Naive thymus-derived CD8-positive, alpha-beta T cell (primary cell): ENCODE data around the gene ZNF280B. TPM values are rescaled to one million over a fixed set of nuclear protein-coding genes. Genes with fewer than 3 reads are reported as not detected.
A peak's percentile ranks its signal among the peaks of the same experiment; 100 is the strongest.
"Not testable (repeated sequence)": the region's sequence is repeated elsewhere in the genome, so short reads cannot be mapped to it uniquely, and the experiment has no call there.

Experiments used
- ATAC-seq, 2 donors: fragments of 150-1000 bp; cut with Tn5 transposase in 1 of 2; sonication (Bioruptor Pico), chemical (Tn5 transposase) in 1 of 2; 1 replicate in 1 of 2; 2 replicates in 1 of 2; pipeline ENCODE4 v1.10.0; 2021; ENCODE audit warnings: mild to moderate bottlenecking in 2 of 2, moderate library complexity in 2 of 2
- POLR2A ChIA-PET: fragments of 350-600 bp; sonication (Branson Sonifier 250); formaldehyde crosslinking; loops from one replicate; lab custom pipeline; 2021; ENCODE audit warnings: antibody characterized with exemption; lab: Charles Lee
- DNase-seq, 10 donors: peaks; one replicate each; pipeline versions ENCODE4 v3.0.0 to v3.0.0-alpha.2; 2020 to 2022
- H3K27ac Mint-ChIP-seq, 10 donors: one replicate each; pipeline ENCODE4 v1.8.0; 2020 to 2022; ENCODE audit warnings: mild to moderate bottlenecking in 10 of 10, mixed read lengths in 10 of 10, moderate library complexity in 4 of 10, inconsistent platforms in 1 of 10
- H3K27me3 Mint-ChIP-seq, 5 donors: one replicate each; pipeline ENCODE4 v1.8.0; 2021 to 2022; ENCODE audit warnings: mixed read lengths in 5 of 5
- H3K36me3 Mint-ChIP-seq, 3 donors: one replicate each; pipeline ENCODE4 v1.8.0; 2020 to 2022; ENCODE audit warnings: mixed read lengths in 3 of 3, mild to moderate bottlenecking in 2 of 3, inconsistent platforms in 1 of 3
- H3K4me1 Mint-ChIP-seq, 4 donors: one replicate each; pipeline ENCODE4 v1.8.0; 2021 to 2022; ENCODE audit warnings: mixed read lengths in 4 of 4
- H3K4me3 Mint-ChIP-seq, 10 donors: one replicate each; pipeline ENCODE4 v1.8.0; 2020 to 2022; ENCODE audit warnings: mild to moderate bottlenecking in 10 of 10, mixed read lengths in 10 of 10, moderate library complexity in 6 of 10, inconsistent platforms in 1 of 10
- H3K9me3 Mint-ChIP-seq, 9 donors: one replicate each; pipeline ENCODE4 v1.8.0; 2020 to 2022; ENCODE audit warnings: mixed read lengths in 9 of 9, mild to moderate bottlenecking in 3 of 9, inconsistent platforms in 1 of 9, moderate library complexity in 1 of 9
- polyA plus RNA-seq, 3 donors: library from polyadenylated mRNA; unstranded; fragments of 300-500 nt; fragmentation: Illumina TruSeq; gene quantifications; one replicate each; pipeline ENCODE4 v1.2.3, GENCODE V29; 2021
- total RNA-seq, 8 experiments: library from RNA in 2 of 8; stranded (reverse) in 2 of 8; gene quantifications; one replicate each; pipeline ENCODE4 v1.2.3 and lab custom pipeline; 2021 to 2026

The ZNF280B gene
- total and polyA plus RNA-seq, 5 experiments from 2014 or later: 2.1 to 3.0 (median 2.4) TPM

- Mint-ChIP-seq H3K27me3 (peaks cover 0 to 11% (median 2%) of the 10 kb centered on the region in 5 donors), H3K27ac (peak overlapping the region in 1 of 10 donors; percentile 13)
- DNase-seq, POLR2A ChIA-PET, H3K4me3 Mint-ChIP-seq, ATAC-seq, H3K36me3 Mint-ChIP-seq, H3K9me3 Mint-ChIP-seq, H3K4me1 Mint-ChIP-seq: not testable (repeated sequence)
Observed at GRCh38 chr22:22532547-22533071, 24.1 kb upstream of the ZNF280B start.

DNA sequence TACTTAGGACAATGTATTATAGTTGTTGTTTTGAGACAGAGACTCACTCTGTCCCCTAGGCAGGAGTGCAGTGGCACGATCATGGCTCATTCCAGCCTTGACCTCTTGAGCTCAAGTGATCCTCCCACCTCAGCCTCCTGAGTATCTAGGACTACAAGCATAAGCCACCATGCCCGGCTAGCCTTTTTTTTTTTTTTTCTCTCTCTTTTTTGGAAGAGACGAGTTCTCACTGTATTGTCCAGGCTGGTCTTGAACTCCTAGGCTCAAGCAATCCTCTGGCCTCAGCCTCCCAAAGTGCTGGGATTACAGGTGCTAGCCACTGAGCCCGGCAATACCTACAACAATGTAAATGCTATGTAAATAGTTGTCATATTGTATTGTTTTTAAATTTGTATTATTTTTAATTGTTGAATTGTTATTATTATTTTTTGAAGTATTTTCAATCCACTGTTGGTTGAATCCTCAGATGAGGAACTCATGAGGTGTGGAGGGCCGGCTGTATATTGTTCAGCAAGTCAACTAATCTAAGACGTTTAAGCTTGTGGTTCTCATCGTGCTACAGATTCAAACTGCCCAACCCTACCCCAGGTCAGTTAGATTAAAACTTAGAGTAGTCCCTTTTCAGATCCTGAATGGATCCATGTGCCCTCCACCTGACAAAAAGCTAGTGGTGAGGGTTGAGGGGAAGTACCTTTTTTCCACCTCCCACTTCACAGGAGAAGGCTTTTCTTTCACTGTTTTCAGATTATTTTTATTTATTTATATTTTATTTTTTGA lies 23.4 kb upstream of the ZNF280B start:
- POLR2A ChIA-PET: no interaction called here
- Mint-ChIP-seq H3K4me1 (no peaks in the 10 kb centered on the region), H3K27me3 (peaks cover 0 to 10% (median 2%) of the 10 kb centered on the region in 5 donors), H3K27ac (no peak overlapping the region), H3K4me3 (no peak overlapping the region), H3K9me3 (no peaks in the 10 kb centered on the region), H3K36me3 (no peaks in the 10 kb centered on the region)
- ATAC-seq (no peak), DNase-seq (no peak)

- H3K27ac Mint-ChIP-seq: no peak overlapping the region
- no peaks in the 10 kb centered on the region for H3K36me3 Mint-ChIP-seq
- POLR2A ChIA-PET: no interaction called here
- ATAC-seq (no peak), DNase-seq (no peak)
- no peaks in the 10 kb centered on the region for H3K4me1 Mint-ChIP-seq
- no peak overlapping the region for H3K4me3 Mint-ChIP-seq
- H3K9me3 Mint-ChIP-seq: no peaks in the 10 kb centered on the region
- peaks cover 3 to 15% (median 10%) of the 10 kb centered on the region in 5 donors for H3K27me3 Mint-ChIP-seq
Observed at GRCh38 chr22:22528780-22529179, 20.2 kb upstream of the ZNF280B start.

GRCh38 chr22:22527312-22527711 lies 18.8 kb upstream of the ZNF280B start:
- Mint-ChIP-seq H3K4me1 (no peaks in the 10 kb centered on the region), H3K4me3 (no peak overlapping the region), H3K36me3 (no peaks in the 10 kb centered on the region), H3K27me3 (peaks cover 8 to 21% (median 15%) of the 10 kb centered on the region in 5 donors), H3K9me3 (no peaks in the 10 kb centered on the region), H3K27ac (no peak overlapping the region)
- no peak for DNase-seq
- POLR2A ChIA-PET: no interaction called here
- ATAC-seq: no peak

DNA sequence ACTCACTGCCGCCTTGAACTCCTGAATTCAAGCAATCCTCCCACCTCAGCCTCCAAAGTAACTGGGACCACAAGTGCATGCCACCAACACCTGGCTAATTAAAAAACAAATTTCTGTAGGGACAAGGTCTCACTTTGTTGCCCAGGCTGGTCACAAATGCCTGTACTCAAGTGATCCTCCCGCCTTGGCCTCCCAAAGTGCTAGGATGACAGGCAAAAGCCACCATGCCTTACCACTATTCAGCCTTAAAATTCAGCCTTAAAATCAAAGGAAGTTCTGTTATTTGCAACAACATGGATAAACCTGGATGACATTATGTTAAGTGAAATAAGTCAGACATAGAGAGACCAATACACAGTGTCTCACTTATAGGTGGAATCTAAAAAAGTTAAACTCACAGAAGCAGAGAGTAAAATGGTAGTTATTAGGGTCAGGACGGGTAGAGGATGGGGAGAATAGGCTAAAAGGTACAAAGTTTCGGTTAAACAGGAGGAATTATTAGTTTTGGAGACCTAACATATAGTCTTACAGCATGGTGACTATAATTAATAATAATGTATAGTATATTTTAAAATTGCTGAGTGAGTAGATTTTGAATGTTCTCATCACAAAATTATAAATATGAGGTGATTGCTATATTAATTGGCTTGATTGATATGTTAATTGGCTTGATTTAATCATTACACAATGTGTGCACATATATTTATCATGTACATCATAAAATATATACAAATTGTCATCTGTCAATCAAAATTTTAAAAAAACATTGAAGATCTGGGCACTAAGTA lies 17.8 kb upstream of the ZNF280B start:
- POLR2A ChIA-PET: no interaction called here
- H3K4me1 Mint-ChIP-seq: no peaks in the 10 kb centered on the region
- H3K36me3 Mint-ChIP-seq: no peaks in the 10 kb centered on the region
- H3K27ac Mint-ChIP-seq: no peak overlapping the region
- H3K27me3 Mint-ChIP-seq: peaks cover 8 to 21% (median 15%) of the 10 kb centered on the region in 5 donors
- no peak for DNase-seq
- H3K4me3 Mint-ChIP-seq: no peak overlapping the region
- H3K9me3 Mint-ChIP-seq: no peaks in the 10 kb centered on the region
- no peak for ATAC-seq

GRCh38 chr22:22523494-22523893 lies 15.0 kb upstream of the ZNF280B start:
- no peaks in the 10 kb centered on the region for H3K9me3 Mint-ChIP-seq
- ATAC-seq (no peak), DNase-seq (no peak)
- peaks cover 12 to 27% (median 21%) of the 10 kb centered on the region in 5 donors for H3K27me3 Mint-ChIP-seq
- H3K27ac Mint-ChIP-seq: no peak overlapping the region
- no peak overlapping the region for H3K4me3 Mint-ChIP-seq
- H3K4me1 Mint-ChIP-seq: no peaks in the 10 kb centered on the region
- POLR2A ChIA-PET: no interaction called here
- H3K36me3 Mint-ChIP-seq: no peaks in the 10 kb centered on the region

DNA sequence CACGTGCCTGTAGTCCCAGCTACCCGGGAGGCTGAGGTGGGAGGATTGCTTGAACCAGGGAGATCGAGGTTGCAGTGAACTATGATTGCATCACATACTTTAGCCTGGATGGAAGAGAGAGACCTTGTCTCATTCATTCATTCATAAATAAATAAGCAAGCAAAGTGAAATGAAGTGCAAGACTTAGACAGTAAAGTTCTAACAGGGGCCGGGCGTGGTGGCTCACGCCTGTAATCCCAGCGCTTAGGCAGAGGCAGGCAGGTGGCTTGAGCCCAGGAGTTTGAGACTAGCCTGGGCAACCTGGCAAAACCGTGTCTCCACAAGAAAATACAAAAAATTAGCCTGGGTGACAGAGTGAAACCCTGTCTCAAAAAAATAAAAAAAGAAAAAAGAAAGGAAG lies 13.1 kb upstream of the ZNF280B start:
- no peaks in the 10 kb centered on the region for H3K36me3 Mint-ChIP-seq
- H3K4me3 Mint-ChIP-seq: no peak overlapping the region
- H3K27ac Mint-ChIP-seq: peak overlapping the region in 1 of 10 donors; percentile 63
- POLR2A ChIA-PET: no interaction called here
- no peaks in the 10 kb centered on the region for H3K9me3 Mint-ChIP-seq
- peaks cover 15 to 28% (median 19%) of the 10 kb centered on the region in 5 donors for H3K27me3 Mint-ChIP-seq
- DNase-seq (no peak), ATAC-seq (no peak)
- no peaks in the 10 kb centered on the region for H3K4me1 Mint-ChIP-seq

DNA sequence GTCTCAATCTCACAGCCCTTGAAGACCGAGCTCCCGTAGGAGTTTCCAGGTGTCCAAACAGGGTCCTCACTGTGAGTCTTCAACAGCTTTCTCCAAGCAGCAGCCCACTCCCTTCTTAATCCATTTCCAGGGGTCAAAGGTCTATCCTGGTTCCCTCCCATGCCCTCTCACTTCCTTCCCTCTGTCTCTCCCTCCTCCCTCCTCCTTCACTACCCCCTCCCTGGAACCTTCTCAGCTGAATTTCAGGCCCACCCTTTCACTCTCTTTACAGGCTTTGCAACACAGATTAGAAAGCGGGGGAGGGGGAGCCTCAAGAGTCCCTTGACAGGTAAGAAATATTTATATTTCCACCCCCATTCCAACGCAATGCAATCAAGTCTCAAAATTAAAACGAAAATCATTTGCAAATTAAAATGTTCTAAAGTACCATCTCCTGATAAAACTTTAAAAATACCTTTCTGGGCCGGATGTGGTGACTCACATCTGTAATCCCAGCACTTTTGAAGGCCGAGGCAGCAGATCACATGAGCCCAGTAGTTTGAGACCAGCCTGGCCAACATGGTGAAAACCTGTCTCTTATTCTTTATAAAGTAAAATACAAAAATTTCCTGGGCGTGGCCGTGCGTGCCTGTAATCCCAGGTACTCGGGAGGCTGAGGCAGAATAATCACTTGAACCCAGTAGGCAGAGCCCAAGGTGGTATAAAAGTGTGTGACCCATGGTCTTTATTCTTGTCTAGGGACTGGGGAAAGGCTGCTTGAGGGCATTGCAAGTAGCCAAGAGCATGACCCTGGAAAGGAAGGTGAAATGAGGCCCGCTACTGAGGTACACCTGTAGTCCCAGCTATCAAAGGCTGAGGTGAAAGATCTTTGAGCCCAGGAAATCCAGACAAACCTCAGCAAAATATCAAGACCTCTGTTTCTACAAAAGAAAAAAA lies 12.4 kb upstream of the ZNF280B start:
- peak overlapping the region in 1 of 10 donors; percentile 10 for H3K27ac Mint-ChIP-seq
- H3K4me3 Mint-ChIP-seq: no peak overlapping the region
- ATAC-seq (no peak), DNase-seq (no peak)
- H3K27me3 Mint-ChIP-seq: peaks cover 21 to 35% (median 21%) of the 10 kb centered on the region in 5 donors
- no peaks in the 10 kb centered on the region for H3K9me3 Mint-ChIP-seq
- POLR2A ChIA-PET: no interaction called here
- H3K4me1 Mint-ChIP-seq: no peaks in the 10 kb centered on the region
- H3K36me3 Mint-ChIP-seq: no peaks in the 10 kb centered on the region

DNA sequence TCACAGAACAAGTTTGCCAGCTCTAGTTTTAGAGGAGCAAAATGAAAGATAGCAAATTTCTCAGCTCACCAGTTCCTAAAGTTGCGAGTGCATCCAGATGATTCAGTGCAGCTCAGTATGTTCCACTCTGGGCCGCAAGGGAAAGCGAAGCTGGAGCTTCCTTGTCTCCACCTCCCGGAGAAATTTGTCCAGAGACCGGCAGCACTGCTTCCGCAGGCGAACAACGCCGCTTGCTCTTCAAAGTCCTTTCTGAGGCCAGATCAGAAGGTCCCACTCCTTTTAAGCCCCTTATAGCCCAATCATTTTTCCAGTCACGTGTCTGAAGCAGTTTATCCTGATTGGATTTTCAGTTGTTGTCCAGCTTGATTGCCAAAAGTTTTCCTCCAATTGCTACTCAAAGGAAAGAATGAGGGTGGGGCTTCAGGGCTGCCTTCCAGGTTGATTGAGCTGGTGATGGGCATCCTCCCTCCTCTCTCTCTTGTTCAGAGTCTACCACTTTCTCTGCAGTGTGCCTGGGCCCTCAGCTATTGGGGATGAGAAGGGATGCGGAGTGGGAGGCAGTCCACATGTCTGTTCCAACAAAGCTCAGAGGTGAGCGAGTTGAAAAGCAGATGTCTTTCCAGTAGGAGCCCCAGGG lies 11.6 kb upstream of the ZNF280B start, which contains the start of gene ZNF280A:
Gene ZNF280A (minus strand): TSS at position 251 of the 637 bp plus-strand sequence. CDS start 4,640 bp downstream, outside the sequence.
- ATAC-seq: no peak
- POLR2A ChIA-PET: no interaction called here
- peaks cover 19 to 35% (median 22%) of the 10 kb centered on the region in 5 donors for H3K27me3 Mint-ChIP-seq
- H3K27ac Mint-ChIP-seq: peak within 1 kb of the TSS in 2 of 10 donors; percentile 10 to 13
- no peak within 1 kb of the TSS for H3K4me3 Mint-ChIP-seq
- no peaks in the 10 kb centered on the region for H3K4me1 Mint-ChIP-seq
- no peaks in the 10 kb centered on the region for H3K36me3 Mint-ChIP-seq
- no peak for DNase-seq
- no peaks in the 10 kb centered on the region for H3K9me3 Mint-ChIP-seq

DNA sequence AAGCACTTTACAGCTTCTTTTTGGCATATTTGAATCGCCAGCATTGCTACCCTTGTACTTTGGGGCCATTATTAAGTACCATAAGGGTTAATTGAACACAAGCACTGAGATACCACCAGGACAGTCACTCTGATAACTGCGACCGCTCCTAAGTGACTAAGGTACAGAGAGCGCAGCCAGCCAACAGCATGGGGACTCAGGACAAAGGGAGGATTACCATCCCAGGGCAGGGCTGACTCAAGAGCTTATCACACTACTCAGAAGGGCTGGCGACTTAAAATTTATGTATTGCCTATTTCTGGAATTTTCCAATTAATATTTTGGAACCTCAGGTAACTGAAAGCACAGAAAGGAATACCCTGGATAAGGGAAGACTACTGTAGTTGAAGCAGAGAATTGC lies 11.0 kb upstream of the ZNF280B start:
- Mint-ChIP-seq H3K27me3 (peaks cover 21 to 39% (median 28%) of the 10 kb centered on the region in 5 donors), H3K27ac (no peak overlapping the region), H3K4me3 (no peak overlapping the region), H3K36me3 (no peaks in the 10 kb centered on the region), H3K9me3 (no peaks in the 10 kb centered on the region), H3K4me1 (no peaks in the 10 kb centered on the region)
- no peak for ATAC-seq
- no peak for DNase-seq
- POLR2A ChIA-PET: no interaction called here

- no peak overlapping the region for H3K4me3 Mint-ChIP-seq
- peaks cover 21 to 28% (median 27%) of the 10 kb centered on the region in 5 donors for H3K27me3 Mint-ChIP-seq
- H3K36me3 Mint-ChIP-seq: no peaks in the 10 kb centered on the region
- no peak for DNase-seq
- H3K27ac Mint-ChIP-seq: no peak overlapping the region
- POLR2A ChIA-PET: no interaction called here
- H3K4me1 Mint-ChIP-seq: no peaks in the 10 kb centered on the region
- H3K9me3 Mint-ChIP-seq: no peaks in the 10 kb centered on the region
- no peak for ATAC-seq
Observed at GRCh38 chr22:22516992-22517391, 8.4 kb upstream of the ZNF280B start.

- ATAC-seq (no peak), DNase-seq (no peak)
- POLR2A ChIA-PET: no interaction called here
- Mint-ChIP-seq H3K36me3 (peaks cover 0 to 5% (median 5%) of the 10 kb centered on the region in 3 donors), H3K4me1 (no peaks in the 10 kb centered on the region), H3K27ac (no peak overlapping the region), H3K4me3 (no peak overlapping the region), H3K9me3 (peaks cover 0 to 6% (median 0%) of the 10 kb centered on the region in 9 donors), H3K27me3 (peaks cover 20 to 29% (median 27%) of the 10 kb centered on the region in 5 donors)
Observed at GRCh38 chr22:22515890-22516289, 7.3 kb upstream of the ZNF280B start.
